HG02798 (cell line): ENCODE results near the gene MED9.

ENCODE experiments used
- ATAC-seq: cut with Tn5 transposase; IDR thresholded peaks from one replicate; pipeline ENCODE4 v1.9.1; 2021; ENCODE audit warnings: mild to moderate bottlenecking; ENCODE audit not compliant: unreplicated experiment, poor library complexity

MED9 gene

DNA sequence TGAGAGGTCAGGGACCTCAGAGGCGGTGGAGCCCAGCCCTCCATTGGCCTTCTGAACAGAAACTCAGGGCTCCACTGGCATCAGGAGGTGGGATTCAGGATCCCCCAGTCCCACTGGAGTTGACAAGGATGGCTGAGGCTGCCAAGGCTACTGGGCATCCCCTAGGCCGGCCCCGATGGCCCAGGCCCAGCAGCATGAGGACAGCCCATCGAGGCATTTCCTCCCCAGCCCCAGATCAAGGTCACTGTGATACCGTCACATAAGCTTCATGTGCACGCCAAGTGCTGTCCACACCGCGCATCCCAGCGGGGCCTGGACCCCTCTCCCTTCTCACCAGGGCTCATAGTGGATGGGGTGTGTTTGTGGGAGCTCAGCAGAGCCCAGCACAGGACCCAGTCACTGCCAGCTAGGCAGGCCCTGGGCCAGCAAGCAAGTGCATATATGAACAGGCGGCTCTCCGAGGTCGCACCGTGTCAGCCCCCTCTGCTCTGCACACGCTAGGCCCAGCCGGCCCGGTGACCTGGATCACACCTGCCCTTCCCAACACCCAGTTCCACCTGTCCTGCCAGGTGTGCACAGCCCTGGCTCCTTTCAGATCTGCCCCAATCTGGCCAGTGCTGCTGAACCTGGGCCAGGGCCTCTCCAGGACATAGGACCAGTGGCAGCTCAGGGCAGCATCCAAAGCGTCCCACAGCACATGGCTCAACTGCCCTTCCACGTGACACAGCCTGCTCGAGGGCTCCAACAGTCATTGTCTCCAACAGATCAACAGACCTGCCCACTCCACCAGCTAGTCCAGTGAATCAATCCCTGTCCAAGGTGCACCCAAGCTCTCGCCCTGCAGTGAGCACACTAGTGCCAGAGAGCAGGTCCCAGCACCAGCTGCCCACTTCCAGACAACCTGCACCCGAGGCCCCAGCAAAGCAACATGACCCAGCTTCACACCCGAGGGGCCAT, 52.2 kb downstream of the MED9 start:
- no peak for ATAC-seq

DNA sequence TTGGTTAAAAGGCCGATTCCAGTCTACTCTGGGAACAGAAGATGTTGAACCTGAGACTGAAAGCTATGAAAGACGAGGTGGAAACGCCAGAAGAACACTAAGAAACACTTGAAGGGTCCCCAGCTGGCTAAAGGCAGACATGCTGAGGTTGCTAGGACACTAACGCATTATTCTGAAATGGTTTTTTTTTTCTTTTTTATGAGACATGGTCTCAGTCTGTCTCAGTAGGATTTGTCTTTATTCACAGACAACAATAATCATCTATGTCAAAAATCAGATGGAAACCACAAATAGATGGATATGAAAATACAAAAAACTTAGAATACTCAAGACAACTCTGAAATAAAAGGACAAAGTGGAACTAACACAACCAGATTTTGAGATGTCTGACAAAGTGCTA, 54.4 kb downstream of the MED9 start:
- no peak for ATAC-seq

DNA sequence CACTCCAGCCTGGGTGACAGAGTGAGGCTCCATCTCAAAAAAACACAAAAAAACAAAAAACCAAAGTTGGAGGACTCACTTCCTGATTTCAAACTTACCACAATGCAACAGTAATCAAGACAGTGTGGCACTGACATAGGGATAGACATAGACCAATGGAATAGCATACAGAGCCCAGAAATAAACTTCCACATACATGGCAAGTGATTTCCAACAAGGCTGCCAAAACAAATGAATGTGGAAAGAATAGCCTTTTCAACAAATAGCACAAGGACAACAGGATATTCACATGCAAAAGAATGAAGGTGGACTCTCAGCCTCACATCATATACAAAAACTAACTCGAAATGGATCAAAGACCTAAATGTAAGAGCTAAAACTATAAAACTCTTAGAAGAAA, 56.2 kb downstream of the MED9 start:
- ATAC-seq = no peak

DNA sequence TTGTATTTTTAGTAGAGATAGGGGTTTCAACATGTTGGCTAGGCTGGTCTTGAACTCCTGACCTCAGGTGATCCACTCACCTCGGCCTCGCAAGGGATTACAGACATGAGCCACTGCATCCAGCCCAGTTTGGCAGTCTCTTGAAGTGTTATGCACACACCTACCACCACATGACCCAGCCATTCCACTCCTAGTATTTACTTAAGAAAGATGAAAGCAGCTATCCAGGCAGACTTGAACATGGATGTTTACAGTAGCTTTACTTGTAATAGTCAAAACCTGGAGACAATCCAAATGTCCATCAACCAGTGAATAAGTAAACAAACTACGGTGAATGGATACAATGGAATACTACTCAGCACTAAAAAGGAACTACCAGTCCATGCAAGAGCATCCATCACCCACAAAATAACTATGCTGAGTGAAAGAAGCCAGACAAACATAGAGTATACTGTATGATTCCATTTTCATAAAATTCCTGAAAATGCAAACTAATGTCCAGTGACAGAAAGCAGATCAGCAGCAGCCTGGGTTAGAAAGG, 57.2 kb downstream of the MED9 start:
- no peak for ATAC-seq

DNA sequence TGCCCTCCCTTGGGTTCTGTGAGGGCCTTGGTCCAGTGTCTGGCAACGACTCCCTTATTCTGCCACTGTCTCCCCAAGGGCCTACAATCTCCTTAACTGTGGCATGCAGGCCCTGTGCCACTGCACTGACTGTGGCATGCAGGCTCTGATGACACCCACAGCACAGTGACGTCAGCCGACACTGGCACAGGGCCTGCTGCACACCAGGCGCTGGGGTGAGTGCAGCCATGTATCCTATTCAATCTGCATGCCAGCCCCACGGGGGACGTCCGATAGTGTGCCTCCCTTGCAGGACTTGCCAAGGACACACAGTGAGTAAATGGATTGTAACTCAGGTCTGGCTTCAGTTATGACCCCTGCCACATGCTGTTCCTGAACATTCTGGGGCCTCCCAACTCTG, 59.2 kb downstream of the MED9 start:
- no peak for ATAC-seq

DNA sequence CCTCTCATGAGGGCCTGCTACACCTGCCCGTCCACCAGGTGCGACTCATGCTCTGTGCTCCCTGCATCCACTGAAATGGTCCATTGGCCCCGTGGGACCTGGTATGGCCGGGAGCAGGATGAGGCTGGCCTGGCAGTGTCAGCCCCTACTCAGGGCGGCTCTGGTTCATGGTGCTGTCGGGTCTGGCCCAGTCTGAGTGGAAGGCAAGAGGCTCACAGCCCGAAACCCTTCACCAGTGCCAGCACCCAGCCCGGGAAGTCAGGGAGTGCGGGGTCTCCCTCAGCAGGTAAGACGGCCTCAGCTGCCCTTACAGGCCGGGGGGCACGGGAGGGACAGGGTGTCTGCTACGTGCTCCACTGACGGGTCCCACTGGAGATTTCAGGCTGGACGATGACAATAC, 59.9 kb downstream of the MED9 start:
- ATAC-seq = no peak

DNA sequence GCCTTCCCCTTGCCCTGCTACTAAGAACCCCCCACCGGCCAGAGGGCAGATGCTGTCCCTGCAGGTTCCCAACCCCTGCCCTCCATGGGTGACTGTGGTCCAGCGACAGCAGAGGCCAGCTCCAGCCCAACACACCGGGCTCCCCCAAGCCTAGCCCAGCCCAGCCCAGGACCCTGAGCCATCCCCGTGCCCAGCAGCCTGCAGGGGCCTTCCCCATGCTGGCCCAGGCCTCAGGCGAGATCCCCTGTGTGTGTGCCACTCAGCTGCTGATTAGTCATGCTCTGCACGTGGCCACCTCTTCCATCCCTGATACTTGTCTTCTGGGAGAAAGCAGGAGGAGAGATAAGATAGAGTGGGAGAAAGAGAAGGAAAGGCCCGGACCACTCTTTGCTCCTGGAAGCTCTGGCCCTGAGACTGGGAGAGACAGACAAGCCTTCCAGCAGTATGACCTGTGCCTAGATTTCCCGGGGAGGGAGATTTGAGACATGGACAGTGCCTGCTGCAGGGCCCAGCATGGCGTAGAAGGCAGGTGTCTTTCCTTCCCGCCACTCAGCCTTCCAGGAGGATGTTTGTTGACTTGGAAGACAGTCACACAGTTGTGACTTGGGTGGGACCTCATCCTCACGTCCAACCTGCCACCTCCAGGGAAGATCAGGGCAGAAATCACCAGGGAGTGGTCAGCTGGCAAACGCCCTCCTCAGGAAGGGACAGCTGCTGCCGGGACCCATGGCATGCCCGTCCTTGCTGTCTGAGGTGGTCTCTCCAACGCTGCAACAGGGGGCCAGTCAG, 60.7 kb downstream of the MED9 start:
- no peak for ATAC-seq

DNA sequence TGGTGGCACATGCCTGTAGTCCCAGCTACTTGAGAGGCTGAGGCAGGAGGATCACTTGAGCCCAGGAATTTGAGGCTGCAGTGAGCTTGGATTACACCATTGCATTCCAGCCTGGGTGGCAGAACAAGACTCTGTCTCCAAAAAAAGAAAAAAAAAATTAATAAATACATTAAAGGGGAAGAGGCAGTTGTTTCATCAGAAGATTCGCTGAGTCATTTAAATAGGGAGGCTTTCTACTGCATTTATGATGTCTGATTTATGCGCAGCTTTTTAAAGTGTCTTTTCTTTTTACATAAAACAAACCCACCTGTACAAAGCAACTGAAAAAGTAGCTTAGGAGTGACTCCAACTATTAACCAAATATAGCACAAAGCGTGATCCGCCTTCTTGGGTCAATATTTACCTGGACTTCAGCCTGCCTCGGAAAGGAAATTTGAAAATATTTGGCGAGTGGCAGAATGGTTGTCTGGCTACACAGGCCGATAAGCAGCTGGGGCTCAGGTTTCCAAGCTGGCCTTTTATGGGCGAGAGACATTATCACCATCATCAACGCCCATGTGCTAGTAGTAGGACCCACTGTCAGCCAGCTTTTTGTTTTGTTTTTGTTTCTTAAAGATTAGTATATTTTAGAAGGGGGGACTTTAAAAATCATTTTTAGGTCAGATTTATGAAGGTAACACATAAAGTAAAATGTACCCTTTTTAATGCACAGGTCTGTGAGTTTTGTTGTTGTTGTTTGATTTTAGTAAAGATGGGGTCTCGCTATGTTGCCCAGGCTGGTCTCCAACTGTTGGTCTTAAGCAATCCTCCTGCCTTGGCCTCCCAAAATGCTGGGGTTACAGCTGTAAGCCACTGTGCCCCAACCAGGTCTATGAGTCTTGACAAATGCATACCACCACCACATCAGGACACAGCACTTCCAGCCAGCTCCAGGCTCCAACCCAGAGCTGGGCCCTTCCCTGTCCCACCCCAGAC, 61.9 kb downstream of the MED9 start:
- no peak for ATAC-seq

DNA sequence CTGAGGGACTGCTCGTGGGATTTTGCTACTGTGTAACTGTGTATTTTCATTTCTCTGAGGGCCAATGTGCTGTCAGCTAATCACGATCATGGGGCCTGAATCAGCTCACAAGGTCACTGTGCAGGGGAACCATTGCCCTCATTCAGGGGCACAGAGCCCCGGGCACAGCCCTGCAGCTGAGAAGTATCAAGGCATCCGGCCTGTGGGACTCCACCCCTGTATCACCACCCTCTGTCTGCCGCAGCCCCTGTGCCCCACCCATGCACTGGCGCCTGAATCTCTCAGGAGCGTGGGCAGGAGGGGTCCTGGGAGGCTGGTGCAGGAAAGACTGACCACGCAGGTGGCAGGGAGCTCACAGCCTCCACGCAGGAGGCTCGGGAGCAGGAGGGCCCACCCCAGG, 62.8 kb downstream of the MED9 start:
- ATAC-seq = no peak

DNA sequence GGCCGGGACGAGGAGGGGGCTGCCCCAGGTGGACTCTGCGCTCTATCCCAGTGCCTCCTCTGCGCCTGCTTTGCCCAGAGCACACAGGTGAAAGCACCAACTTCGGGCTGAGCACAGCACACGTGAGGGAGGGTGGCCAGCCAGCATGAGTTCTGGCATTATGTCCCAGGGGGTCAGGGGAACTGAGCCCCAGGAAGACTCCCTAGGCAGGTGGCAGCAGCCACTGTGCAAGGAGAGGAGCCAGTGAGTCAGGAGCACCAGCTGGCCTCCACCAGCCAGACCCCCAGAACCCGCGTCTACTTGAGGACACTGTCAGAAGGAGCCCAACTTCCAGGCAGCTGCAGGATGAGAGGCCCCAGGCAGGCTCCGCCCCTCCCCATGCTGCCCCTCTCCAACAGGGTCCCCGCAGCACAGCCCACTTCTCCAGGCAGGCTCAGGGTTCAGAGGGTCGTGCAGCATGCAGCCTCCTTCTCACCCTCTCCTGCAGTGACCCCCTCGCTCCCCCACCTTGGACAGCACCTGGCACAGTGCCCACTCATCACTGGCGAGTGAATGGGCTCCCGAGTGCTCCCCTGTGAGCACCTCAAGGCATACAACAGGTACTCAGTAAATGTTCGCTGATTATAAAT, 63.6 kb downstream of the MED9 start:
- no peak for ATAC-seq

DNA sequence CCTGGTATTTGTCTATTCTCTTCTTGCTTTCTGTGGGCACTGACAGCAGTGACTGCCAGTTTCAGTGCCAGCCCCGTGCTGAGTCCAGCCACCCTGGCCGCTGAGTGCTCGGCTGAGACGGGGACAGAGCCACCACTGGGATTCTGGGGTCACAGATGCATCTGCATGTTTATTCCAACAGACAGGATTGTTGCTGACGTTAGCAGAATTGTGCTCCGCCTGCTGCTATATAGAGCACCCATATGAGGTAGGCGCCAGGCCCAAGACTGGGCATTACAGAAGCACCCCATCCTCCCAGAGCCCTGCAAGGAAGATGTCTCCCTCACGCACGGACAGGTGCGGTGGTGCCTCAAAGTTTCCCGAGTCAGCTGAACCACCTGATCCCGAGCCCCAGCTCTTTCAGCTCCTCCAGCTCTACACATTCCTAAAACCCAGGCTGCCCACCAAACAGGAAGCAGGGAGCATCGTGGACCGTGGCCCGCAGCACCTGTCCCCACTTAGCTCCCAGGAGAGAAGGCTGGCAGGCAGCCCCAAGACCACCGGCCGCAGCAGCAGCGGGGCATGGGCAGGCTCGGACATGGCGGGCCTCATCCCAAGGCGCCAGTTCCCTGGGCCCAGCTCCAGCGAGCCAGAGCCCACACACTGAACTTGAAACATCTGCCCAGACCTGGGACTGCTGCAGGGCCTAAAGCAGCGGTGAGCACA, 64.3 kb downstream of the MED9 start:
- no peak for ATAC-seq

DNA sequence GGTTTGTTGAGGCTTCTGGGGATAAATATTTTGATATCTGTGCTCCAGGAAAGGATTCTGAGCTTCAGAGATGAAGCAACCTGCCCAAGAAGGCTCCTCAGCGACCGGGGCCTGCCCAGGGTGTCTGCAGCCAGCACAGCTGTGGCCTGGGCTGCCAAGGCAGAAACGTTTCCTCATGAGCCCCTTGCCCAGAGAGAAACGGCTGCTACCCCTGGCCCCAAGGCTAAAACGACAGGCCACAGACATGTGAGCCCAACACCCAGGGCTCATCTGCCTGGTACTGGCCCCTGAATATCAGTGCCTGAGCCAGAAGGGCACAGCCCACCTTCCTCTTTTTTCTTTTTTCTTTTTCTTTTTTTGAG, 64.8 kb downstream of the MED9 start:
- no peak for ATAC-seq
